BLaER1 treated with 17β-estradiol and CSF1 and Interleukin-3, amounts not matched to agents 10 nM and 100 nM (cell line): ENCODE results near the gene XRCC4.
A peak's percentile ranks its signal among the peaks of the same experiment; 100 is the strongest.

ENCODE experiments used
- H3K27ac ChIP-seq, 11 experiments: shearing (Covaris generic); formaldehyde crosslinking; 2 replicates each; pipeline ENCODE4 v1.8.1; 2022
- H3K27me3 ChIP-seq, 11 experiments: shearing (Covaris generic); formaldehyde crosslinking; 2 replicates each; pipeline ENCODE4 v1.8.1; 2022
- H3K36me3 ChIP-seq, 11 experiments: shearing (Covaris generic); formaldehyde crosslinking; 2 replicates each; pipeline ENCODE4 v1.8.1; 2022
- H3K4me1 ChIP-seq, 10 experiments: shearing (Covaris generic); formaldehyde crosslinking; 2 replicates each; pipeline ENCODE4 v1.8.1; 2022
- H3K4me2 ChIP-seq, 11 experiments: shearing (Covaris generic); formaldehyde crosslinking; 2 replicates each; pipeline ENCODE4 v1.8.1; 2022
- H3K4me3 ChIP-seq, 10 experiments: shearing (Covaris generic); formaldehyde crosslinking; 2 replicates each; pipeline ENCODE4 v1.8.1; 2022
- H3K9ac ChIP-seq, 11 experiments: shearing (Covaris generic); formaldehyde crosslinking; 2 replicates each; pipeline ENCODE4 v1.8.1; 2022
- H3K9me3 ChIP-seq, 11 experiments: shearing (Covaris generic); formaldehyde crosslinking; replicated peaks in 1 of 11; 2 replicates each; pipeline ENCODE4 v1.8.1; 2022
- H4K20me1 ChIP-seq, 11 experiments: shearing (Covaris generic); formaldehyde crosslinking; 2 replicates each; pipeline ENCODE4 v1.8.1; 2022
- Cebpa-rat ChIP-seq, 11 experiments: shearing (Covaris generic); IDR thresholded peaks; 2 replicates each; pipeline ENCODE4 v1.8.1; 2022

XRCC4 gene

DNA sequence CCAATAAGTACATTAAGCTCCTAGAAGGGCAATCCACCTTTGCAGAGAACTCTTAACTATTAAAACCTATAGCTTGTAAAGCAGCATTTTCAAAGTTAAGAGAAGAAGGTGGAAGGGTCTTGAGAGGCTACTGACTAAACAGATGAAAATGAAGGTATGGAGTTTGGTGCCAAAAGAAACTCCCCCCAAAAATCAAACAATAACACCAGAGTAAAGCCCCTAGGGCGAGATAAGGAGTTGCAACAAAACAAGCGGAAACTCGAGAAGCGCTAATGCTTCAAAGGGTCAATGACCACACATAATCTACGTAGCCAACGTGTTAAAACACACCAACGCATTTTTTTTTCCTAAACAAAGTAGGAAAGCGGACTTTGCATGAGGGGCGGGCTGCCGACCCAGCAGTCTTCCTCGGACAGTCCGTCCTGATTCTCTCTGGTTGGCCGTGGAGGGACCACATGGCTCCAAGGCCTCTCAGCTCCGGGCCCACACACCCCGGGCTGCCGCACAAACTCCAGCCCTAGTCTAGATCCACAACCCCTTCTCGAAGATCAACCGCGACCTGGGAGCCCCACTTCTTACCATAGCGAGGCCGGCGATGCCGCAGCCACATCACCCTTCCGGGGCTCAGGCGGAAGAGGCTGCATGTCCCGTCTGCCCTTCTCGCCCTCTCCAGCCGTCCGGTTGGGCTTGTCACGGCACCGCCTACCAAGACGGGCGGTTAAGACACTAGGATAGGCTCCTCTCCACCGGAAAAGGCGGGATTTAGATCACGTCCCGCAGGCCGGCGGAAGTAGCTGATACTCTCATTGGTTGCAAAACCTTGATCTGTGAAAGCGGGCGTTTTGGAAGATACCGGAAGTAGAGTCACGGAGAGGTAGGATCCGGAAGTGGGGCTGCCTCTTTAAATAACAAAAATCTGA is at the start of gene XRCC4, which contains the start of gene TMEM167A:
Gene XRCC4 (plus strand): TSS at position 806 of the 920 bp plus-strand sequence. CDS start 27,373 bp downstream, outside the sequence.
Gene TMEM167A (minus strand): TSS at position 653 of the 920 bp plus-strand sequence. CDS start 71 bp downstream, at position 582.
- H3K27me3 ChIP-seq: no peaks in the 10 kb centered on the region
- TF ChIP-seq Cebpa-rat (IDR thresholded peaks at IDR 0.05): no peak
- peaks cover 0 to 7% (median 0%) of the 10 kb centered on the region in 11 experiments; a peak in 2 of 22 replicates for H3K9me3 ChIP-seq
- H3K27ac ChIP-seq: peak within 1 kb of the TSS; percentile 87 to 97 (median 93)
- H3K4me2 ChIP-seq: peak within 1 kb of the TSS; percentile 79 to 97 (median 92)
- peaks cover 7 to 77% (median 21%) of the 10 kb centered on the region in 10 experiments; a peak in 19 of 20 replicates for H3K4me1 ChIP-seq
- H4K20me1 ChIP-seq: peaks cover 7 to 30% (median 24%) of the 10 kb centered on the region in 11 experiments; a peak in 18 of 22 replicates
- peak within 1 kb of the TSS; percentile 86 to 96 (median 92) for H3K9ac ChIP-seq
- H3K4me3 ChIP-seq: peak within 1 kb of the TSS; percentile 74 to 94 (median 86)
- H3K36me3 ChIP-seq: peaks cover 5 to 41% (median 33%) of the 10 kb centered on the region in 11 experiments; a peak in 21 of 22 replicates

DNA sequence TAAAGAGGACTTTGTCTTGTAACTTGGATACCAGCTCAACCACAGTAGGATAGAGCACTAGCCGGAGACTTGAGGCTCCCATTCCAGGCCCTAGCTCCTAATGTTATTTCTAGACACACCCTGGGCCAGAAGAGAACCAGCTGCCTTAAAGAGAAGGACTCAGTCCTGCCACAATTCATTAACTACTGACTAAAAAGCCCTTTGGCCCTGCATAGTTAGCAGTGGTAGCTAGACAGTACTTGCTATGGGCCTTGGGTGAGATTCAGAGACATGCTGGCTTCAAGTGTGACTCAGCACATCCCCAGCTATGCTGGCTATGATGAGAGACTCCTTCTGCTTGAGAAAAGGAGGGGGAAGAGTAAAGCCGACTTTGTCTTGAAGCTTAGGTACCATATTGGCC is 47.4 kb upstream of the XRCC4 start:
- H3K4me3 ChIP-seq: no peak overlapping the region
- peaks cover 15 to 18% (median 16%) of the 10 kb centered on the region in 10 experiments; a peak in 18 of 20 replicates for H3K4me1 ChIP-seq
- peaks cover 0 to 12% (median 0%) of the 10 kb centered on the region in 11 experiments; a peak in 5 of 22 replicates for H3K9me3 ChIP-seq
- H3K27me3 ChIP-seq: no peaks in the 10 kb centered on the region
- no peaks in the 10 kb centered on the region for H3K36me3 ChIP-seq
- no peak overlapping the region for H3K4me2 ChIP-seq
- no peaks in the 10 kb centered on the region for H4K20me1 ChIP-seq
- H3K9ac ChIP-seq: no peak overlapping the region
- TF ChIP-seq Cebpa-rat (IDR thresholded peaks at IDR 0.05): no peak
- no peak overlapping the region for H3K27ac ChIP-seq

DNA sequence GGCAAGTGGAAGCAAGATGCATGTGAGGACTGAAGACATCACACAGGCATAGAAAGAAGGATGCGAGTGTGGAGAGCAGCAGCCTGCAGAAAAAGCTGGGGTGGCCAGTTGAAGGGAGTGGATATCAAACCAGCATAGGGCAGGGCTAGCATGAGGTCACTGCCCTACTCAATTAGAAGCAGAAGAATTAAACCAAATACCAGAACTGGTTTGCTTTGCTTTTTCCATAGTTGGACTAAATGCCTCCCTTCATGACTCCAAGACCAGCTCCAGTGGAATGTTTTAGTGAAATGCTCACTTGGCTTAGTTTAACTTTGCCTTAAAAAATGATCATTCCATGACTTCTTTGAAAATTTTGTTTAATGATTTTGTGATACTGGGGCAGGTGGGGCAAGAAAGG is 46.0 kb upstream of the XRCC4 start:
- H3K4me2 ChIP-seq: no peak overlapping the region
- no peak overlapping the region for H3K9ac ChIP-seq
- H3K4me3 ChIP-seq: no peak overlapping the region
- peaks cover 0 to 12% (median 0%) of the 10 kb centered on the region in 11 experiments; a peak in 5 of 22 replicates for H3K9me3 ChIP-seq
- no peaks in the 10 kb centered on the region for H3K36me3 ChIP-seq
- H4K20me1 ChIP-seq: no peaks in the 10 kb centered on the region
- no peak overlapping the region for H3K27ac ChIP-seq
- no peaks in the 10 kb centered on the region for H3K27me3 ChIP-seq
- no peak for TF ChIP-seq Cebpa-rat (IDR thresholded peaks at IDR 0.05)
- H3K4me1 ChIP-seq: peaks cover 15 to 18% (median 16%) of the 10 kb centered on the region in 10 experiments; a peak in 18 of 20 replicates

DNA sequence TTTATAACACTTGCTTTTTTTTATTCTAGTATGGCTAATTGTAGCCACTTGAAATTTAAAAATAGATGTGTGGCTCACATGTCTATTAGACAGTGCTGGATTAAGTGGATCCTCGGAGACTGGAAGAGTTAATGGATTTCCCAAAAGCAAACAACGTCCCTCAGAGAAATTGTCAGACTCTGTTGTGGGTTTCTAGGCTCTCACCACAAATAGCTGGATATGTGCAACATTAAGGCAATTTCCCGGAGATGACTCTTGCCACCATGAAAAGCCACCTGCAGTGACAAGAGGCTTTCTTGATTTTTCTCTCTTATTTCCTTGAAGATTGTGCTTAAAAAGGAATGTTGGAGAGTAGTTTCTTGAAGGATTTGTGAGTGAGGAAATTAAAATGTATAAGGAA is 43.3 kb upstream of the XRCC4 start:
- no peak overlapping the region for H3K9ac ChIP-seq
- no peak overlapping the region for H3K4me2 ChIP-seq
- no peak for TF ChIP-seq Cebpa-rat (IDR thresholded peaks at IDR 0.05)
- H3K4me1 ChIP-seq: no peaks in the 10 kb centered on the region
- H3K4me3 ChIP-seq: no peak overlapping the region
- H3K9me3 ChIP-seq: peaks cover 0 to 10% (median 0%) of the 10 kb centered on the region in 11 experiments; a peak in 5 of 22 replicates
- no peaks in the 10 kb centered on the region for H3K36me3 ChIP-seq
- no peak overlapping the region for H3K27ac ChIP-seq
- H4K20me1 ChIP-seq: no peaks in the 10 kb centered on the region
- H3K27me3 ChIP-seq: no peaks in the 10 kb centered on the region

DNA sequence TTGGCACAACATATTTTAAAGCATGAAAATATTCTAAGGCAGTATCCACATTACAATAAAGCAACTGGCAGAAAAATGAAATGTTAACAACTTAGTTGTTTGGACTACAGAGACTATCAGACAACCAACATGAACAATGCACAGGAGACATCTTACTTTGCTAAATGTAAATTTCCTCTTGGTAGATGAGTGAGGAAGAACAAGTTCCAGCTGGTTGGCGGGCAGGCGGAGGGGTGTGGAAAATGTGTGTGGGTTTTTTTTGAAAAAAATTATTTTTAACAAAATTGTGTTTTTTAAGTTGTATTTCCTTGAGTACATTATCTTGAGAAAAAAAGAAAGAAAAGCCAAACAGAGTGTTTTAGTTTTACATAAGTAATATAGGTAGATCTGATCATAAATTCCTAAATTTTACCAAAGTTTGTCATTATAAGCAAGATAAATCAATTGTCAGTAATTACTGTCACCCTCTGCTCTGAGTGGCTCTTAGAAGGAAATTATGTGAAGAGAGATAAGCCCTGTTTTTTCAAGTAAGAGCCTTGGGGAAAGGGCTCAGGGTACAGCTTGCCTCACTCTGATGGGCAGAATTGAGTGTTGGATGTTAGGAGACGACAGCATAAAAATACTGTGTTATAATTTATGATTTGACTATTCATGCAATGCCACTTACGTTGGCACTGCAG is 42.7 kb upstream of the XRCC4 start:
- Histone ChIP-seq H3K36me3 (no peaks in the 10 kb centered on the region), H3K9me3 (peaks cover 0 to 4% (median 0%) of the 10 kb centered on the region in 11 experiments; a peak in 3 of 22 replicates), H3K9ac (no peak overlapping the region), H3K27ac (no peak overlapping the region), H4K20me1 (no peaks in the 10 kb centered on the region), H3K4me1 (no peaks in the 10 kb centered on the region), H3K4me2 (no peak overlapping the region), H3K4me3 (no peak overlapping the region), H3K27me3 (no peaks in the 10 kb centered on the region)
- TF ChIP-seq Cebpa-rat (IDR thresholded peaks at IDR 0.05): no peak

DNA sequence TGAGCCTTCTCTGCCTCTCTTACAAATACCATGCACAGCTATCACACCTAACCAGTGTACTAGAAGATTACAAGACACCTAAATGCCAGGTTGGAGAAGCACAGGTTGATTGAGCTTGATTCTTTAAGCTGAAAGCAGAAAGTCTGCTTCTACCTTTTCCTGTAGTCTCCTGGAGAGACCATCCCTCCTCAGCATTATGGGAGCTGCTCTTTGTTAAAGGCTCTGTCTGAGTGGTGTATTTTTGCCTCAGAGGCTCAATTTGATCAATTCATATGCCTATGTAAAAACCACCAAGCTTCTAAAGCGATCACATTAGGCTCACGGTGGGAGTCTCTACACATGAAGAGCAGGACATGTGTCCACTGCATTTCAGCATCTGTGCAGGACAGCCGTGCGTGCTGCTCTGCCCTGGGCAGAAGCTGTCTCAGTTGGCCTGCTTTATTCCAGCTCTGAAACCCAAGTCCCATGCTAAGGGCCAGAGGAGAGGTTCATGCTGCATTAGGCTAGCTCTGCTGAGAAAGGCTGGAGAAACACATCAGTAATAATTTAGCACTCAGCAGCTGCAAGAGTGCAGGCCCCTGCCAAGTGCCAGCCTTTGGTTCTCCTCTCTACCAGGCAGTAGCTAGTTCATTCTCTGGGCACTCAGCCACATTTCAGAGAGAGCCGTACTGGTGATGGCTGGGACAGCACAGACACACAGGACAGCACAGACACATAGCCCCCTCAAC is 41.8 kb upstream of the XRCC4 start:
- Histone ChIP-seq H3K27ac (no peak overlapping the region), H3K27me3 (no peaks in the 10 kb centered on the region), H3K4me3 (no peak overlapping the region), H3K4me2 (no peak overlapping the region), H3K4me1 (no peaks in the 10 kb centered on the region), H3K9me3 (no peaks in the 10 kb centered on the region), H3K9ac (no peak overlapping the region), H3K36me3 (no peaks in the 10 kb centered on the region), H4K20me1 (no peaks in the 10 kb centered on the region)
- TF ChIP-seq Cebpa-rat (IDR thresholded peaks at IDR 0.05): no peak

DNA sequence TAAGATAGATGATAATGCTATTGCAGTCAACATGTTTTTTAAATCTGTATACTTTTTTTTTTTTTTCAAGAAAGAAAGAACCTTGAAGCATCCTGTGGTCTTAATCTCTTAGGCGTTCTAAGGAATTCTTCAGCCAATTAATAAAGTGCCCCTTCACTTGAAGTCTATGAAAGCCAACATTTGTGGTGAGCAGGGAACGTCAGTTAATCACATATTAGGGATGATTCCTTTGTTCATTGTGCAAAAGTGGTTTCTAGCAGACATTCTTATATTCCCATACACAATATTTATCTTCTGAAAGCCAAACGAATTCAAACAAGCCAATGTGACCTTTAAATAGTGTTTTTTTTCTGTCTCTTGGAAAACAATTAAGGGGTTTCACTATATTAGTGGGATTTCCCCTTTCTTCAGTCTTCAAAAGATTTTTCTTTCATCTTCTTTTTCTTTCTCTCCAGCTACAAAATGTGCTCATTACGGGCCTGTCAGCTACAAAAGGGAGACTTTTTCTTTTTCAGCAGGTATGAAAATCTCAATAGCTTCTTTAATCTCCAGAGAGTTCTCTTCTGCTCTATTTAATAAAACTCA is 40.3 kb upstream of the XRCC4 start:
- H3K36me3 ChIP-seq: no peaks in the 10 kb centered on the region
- H3K9ac ChIP-seq: no peak overlapping the region
- H3K9me3 ChIP-seq: no peaks in the 10 kb centered on the region
- no peaks in the 10 kb centered on the region for H3K27me3 ChIP-seq
- H3K27ac ChIP-seq: no peak overlapping the region
- no peaks in the 10 kb centered on the region for H4K20me1 ChIP-seq
- H3K4me2 ChIP-seq: no peak overlapping the region
- TF ChIP-seq Cebpa-rat (IDR thresholded peaks at IDR 0.05): no peak
- H3K4me3 ChIP-seq: no peak overlapping the region
- H3K4me1 ChIP-seq: no peaks in the 10 kb centered on the region

DNA sequence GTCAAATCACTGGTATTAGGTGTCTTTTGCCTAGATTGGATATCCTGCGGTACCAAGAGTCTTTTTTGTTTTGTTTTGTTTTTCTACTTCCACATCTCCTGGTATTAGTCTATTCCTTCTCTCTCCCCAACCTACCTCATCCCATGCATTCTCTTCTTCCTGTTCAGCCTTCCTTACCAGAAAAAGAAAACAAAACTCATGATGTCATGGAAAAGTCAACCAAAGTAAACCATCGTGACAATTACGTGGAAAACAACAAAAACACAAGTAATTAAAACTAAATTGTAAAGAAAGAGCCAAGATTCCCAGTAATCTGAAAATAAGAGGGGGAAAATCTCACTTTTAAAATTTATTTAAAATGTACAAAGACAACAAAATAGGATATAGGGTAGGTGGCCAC is 38.4 kb upstream of the XRCC4 start:
- Histone ChIP-seq H3K27me3 (no peaks in the 10 kb centered on the region), H3K9ac (no peak overlapping the region), H3K4me3 (no peak overlapping the region), H3K27ac (no peak overlapping the region), H3K4me1 (no peaks in the 10 kb centered on the region), H3K36me3 (no peaks in the 10 kb centered on the region), H3K4me2 (no peak overlapping the region), H4K20me1 (no peaks in the 10 kb centered on the region), H3K9me3 (no peaks in the 10 kb centered on the region)
- TF ChIP-seq Cebpa-rat (IDR thresholded peaks at IDR 0.05): no peak
